PC-3 (cell line): ENCODE data around the gene RCCD1. TPM values are rescaled to one million over a fixed set of nuclear protein-coding genes. Genes with fewer than 3 reads are reported as not detected.

Experiments
- ATAC-seq: fragments of 200-7000 bp; cut with Tn5 transposase; 2 replicates; pipeline ENCODE4 v1.9.1; 2020; ENCODE audit warnings: mild to moderate bottlenecking, moderate library complexity
- BruUV-seq: library from RNA; stranded (reverse); fragments of 400-500 nt; replicated peaks from 2 replicates; lab custom pipeline; 2021; lab: Mats Ljungman, UMichigan
- CTCF ChIA-PET: fragments of 300-600 bp; sonication (Branson Sonifier 250); formaldehyde crosslinking; loops from one replicate; lab custom pipeline; 2022; ENCODE audit warnings: antibody characterized with exemption; lab: Charles Lee
- POLR2A ChIA-PET: fragments of 300-600 bp; sonication (Branson Sonifier 250); formaldehyde crosslinking; loops from one replicate; lab custom pipeline; 2022; ENCODE audit warnings: antibody characterized with exemption; ENCODE audit not compliant: unreplicated experiment; lab: Charles Lee
- DNase-seq: peaks from one replicate; pipeline ENCODE4 v3.0.0-alpha.2; 2015
- H2AFZ ChIP-seq: fragments of 300-600 bp; sonication (generic); 2 replicates; pipeline ENCODE4 v1.6.0; 2016; ENCODE audit warnings: antibody characterized with exemption, low read length
- H3F3A ChIP-seq: fragments of 300-600 bp; sonication (generic); one replicate; pipeline ENCODE4 v1.6.0; 2017; ENCODE audit warnings: antibody characterized with exemption, low read length, control low read depth, mild to moderate bottlenecking; ENCODE audit not compliant: unreplicated experiment
- H3K27ac ChIP-seq: fragments of 300-600 bp; sonication (generic); 2 replicates; pipeline ENCODE4 v1.5.1; 2016; ENCODE audit warnings: mild to moderate bottlenecking, low read length
- H3K27me3 ChIP-seq: fragments of 300-600 bp; sonication (generic); 2 replicates; pipeline ENCODE4 v1.6.1; 2016; ENCODE audit warnings: low read length, mixed read lengths
- H3K36me3 ChIP-seq: fragments of 300-600 bp; sonication (generic); 2 replicates; pipeline ENCODE4 v1.6.1; 2016; ENCODE audit warnings: low read depth, mixed run types, low read length, mixed read lengths
- H3K4me1 ChIP-seq: fragments of 300-600 bp; sonication (generic); 2 replicates; pipeline ENCODE4 v1.5.1; 2016; ENCODE audit warnings: low read length; ENCODE audit not compliant: insufficient read depth
- H3K4me2 ChIP-seq: fragments of 300-600 bp; sonication (generic); 2 replicates; pipeline ENCODE4 v1.6.0; 2016; ENCODE audit warnings: low read length
- H3K4me3 ChIP-seq: fragments of 300-600 bp; sonication (generic); 2 replicates; pipeline ENCODE4 v1.5.1; 2016; ENCODE audit warnings: mild to moderate bottlenecking, low read length, mixed read lengths
- H3K79me2 ChIP-seq: fragments of 300-600 bp; sonication (generic); 2 replicates; pipeline ENCODE4 v1.6.1; 2017; ENCODE audit warnings: low read length, mixed read lengths
- H3K9ac ChIP-seq: fragments of 300-600 bp; sonication (generic); 2 replicates; pipeline ENCODE4 v1.6.0; 2016; ENCODE audit warnings: mild to moderate bottlenecking, low read length
- H3K9me2 ChIP-seq: fragments of 300-600 bp; sonication (generic); replicated peaks from 2 replicates; pipeline ENCODE4 v1.6.1; 2016; ENCODE audit warnings: mixed run types, low read length, mixed read lengths
- H3K9me3 ChIP-seq: fragments of 300-600 bp; sonication (generic); 2 replicates; pipeline ENCODE4 v1.6.1; 2016; ENCODE audit warnings: low read length, mixed read lengths
- H4K20me1 ChIP-seq: fragments of 300-600 bp; sonication (generic); 2 replicates; pipeline ENCODE4 v1.6.1; 2016; ENCODE audit warnings: low read length, mixed read lengths
- EZH2 ChIP-seq: fragments of 300-600 bp; sonication (generic); IDR thresholded peaks from one replicate; pipeline ENCODE4 v1.6.1; 2017; ENCODE audit warnings: antibody characterized with exemption, mild to moderate bottlenecking, low read length; ENCODE audit not compliant: unreplicated experiment
- EZH2phosphoT487 ChIP-seq: fragments of 300-600 bp; sonication (generic); IDR thresholded peaks from 2 replicates; pipeline ENCODE4 v1.6.1; 2018; ENCODE audit warnings: mild to moderate bottlenecking, antibody characterized with exemption, low read length, borderline replicate concordance
- intact Hi-C: fragments of 100-400 bp; cut with micrococcal nuclease; formaldehyde crosslinking; loops from 2 replicates; pipeline ENCODE4 v1.9.0; 2023
- total RNA-seq: library from RNA; depleted of rRNA; stranded (reverse); fragments of >200 nt; gene quantifications from 2 replicates; pipeline ENCODE4 v1.2.3, GENCODE V29; 2014
- TF ChIP-seq, protein P1 (sequence below): fragments of 300-600 bp; sonication (generic); conservative IDR thresholded peaks from 2 replicates; pipeline ENCODE4 v1.5.1; 2017; ENCODE audit warnings: antibody characterized with exemption, low read depth, mild to moderate bottlenecking, low read length

The RCCD1 gene
- total RNA-seq, 1 experiment from 2014 or later: 9.2 TPM

DNA sequence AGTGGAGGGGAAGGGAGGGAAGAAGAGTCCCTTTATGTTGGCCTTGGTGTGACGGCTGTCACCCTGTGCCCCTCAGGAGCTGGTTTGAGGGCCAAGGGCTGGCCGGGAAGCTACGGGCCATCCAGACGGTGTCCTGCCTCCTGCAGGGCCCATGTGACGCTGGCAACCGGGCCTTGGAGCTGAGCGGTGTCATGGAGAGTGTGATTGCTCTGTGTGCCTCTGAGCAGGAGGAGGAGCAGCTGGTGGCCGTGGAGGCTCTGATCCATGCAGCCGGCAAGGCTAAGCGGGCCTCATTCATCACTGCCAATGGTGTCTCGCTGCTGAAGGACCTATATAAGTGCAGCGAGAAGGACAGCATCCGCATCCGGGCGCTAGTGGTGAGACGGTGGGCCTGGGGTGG is 8.1 kb upstream of the RCCD1 start:
- intact Hi-C loops: no loop called here
- no peaks in the 10 kb centered on the region for H3F3A ChIP-seq
- no peaks in the 10 kb centered on the region for H3K79me2 ChIP-seq
- H3K4me2 ChIP-seq: no peak overlapping the region
- H3K9me2 ChIP-seq: no peaks in the 10 kb centered on the region
- H3K9ac ChIP-seq: no peak overlapping the region
- CTCF ChIA-PET: interaction anchor here (0.9 kb wide), 1 partner anchor 9 kb away, joined by 4 read pairs; no protein-coding TSS in a partner anchor
- no peak for ATAC-seq
- no TSS peak for BruUV-seq
- H3K27ac ChIP-seq: no peak overlapping the region
- H3K36me3 ChIP-seq: peaks cover 38% of the 10 kb centered on the region
- POLR2A ChIA-PET: no interaction called here
- H4K20me1 ChIP-seq: no peaks in the 10 kb centered on the region
- DNase-seq: no peak
- no peaks in the 10 kb centered on the region for H3K9me3 ChIP-seq
- H3K27me3 ChIP-seq: no peaks in the 10 kb centered on the region
- no peak overlapping the region for H2AFZ ChIP-seq
- H3K4me1 ChIP-seq: peaks cover 12% of the 10 kb centered on the region
- TF ChIP-seq EZH2 (no peak), EZH2phosphoT487 (no peak)
- TF ChIP-seq, protein P1, sequence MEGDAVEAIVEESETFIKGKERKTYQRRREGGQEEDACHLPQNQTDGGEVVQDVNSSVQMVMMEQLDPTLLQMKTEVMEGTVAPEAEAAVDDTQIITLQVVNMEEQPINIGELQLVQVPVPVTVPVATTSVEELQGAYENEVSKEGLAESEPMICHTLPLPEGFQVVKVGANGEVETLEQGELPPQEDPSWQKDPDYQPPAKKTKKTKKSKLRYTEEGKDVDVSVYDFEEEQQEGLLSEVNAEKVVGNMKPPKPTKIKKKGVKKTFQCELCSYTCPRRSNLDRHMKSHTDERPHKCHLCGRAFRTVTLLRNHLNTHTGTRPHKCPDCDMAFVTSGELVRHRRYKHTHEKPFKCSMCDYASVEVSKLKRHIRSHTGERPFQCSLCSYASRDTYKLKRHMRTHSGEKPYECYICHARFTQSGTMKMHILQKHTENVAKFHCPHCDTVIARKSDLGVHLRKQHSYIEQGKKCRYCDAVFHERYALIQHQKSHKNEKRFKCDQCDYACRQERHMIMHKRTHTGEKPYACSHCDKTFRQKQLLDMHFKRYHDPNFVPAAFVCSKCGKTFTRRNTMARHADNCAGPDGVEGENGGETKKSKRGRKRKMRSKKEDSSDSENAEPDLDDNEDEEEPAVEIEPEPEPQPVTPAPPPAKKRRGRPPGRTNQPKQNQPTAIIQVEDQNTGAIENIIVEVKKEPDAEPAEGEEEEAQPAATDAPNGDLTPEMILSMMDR: no peak
- no peak overlapping the region for H3K4me3 ChIP-seq

DNA sequence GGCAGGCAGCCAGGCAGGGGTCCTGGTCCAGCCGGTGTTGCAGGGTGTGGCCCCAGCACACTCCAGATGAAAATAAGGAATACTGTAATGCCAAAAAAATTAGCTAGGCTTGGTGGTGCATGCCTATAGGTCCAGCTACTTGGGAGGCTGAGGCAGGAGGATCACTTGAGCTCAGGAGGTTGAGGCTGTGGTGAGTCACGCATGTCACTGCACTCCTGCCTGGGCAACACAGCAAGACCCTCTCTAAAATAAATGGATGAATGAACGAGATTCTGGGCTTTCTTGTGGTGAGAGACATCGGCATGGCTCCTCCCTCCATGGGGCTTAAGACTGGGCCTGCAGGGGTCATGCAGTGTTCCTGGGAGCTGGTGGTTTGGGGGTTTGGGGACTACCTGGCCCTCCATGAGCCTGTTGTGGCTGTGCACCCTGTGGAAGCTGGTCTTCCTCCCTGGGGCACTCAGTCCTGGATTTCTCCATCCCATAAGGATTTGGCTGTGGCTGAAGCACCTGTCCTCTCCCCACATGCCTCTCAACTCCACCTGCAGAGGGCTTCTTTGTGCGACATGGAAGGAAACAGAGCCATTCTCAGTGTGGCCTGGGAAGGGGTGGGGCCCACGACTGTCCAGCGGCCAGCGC is 7.6 kb upstream of the RCCD1 start:
- no peaks in the 10 kb centered on the region for H4K20me1 ChIP-seq
- no peak overlapping the region for H3K4me2 ChIP-seq
- H3K27me3 ChIP-seq: no peaks in the 10 kb centered on the region
- H2AFZ ChIP-seq: no peak overlapping the region
- no peaks in the 10 kb centered on the region for H3F3A ChIP-seq
- H3K79me2 ChIP-seq: no peaks in the 10 kb centered on the region
- H3K27ac ChIP-seq: no peak overlapping the region
- no peaks in the 10 kb centered on the region for H3K9me2 ChIP-seq
- no TSS peak for BruUV-seq
- no peaks in the 10 kb centered on the region for H3K9me3 ChIP-seq
- no peak for TF ChIP-seq EZH2
- TF ChIP-seq, protein P1: no peak
- no peak for TF ChIP-seq EZH2phosphoT487
- peaks cover 43% of the 10 kb centered on the region for H3K36me3 ChIP-seq
- intact Hi-C loops: no loop called here
- peaks cover 12% of the 10 kb centered on the region for H3K4me1 ChIP-seq
- ATAC-seq: no peak
- ChIA-PET POLR2A (no interaction called here), CTCF (no interaction called here)
- H3K9ac ChIP-seq: no peak overlapping the region
- no peak for DNase-seq
- H3K4me3 ChIP-seq: no peak overlapping the region

- H3K9me3 ChIP-seq: no peaks in the 10 kb centered on the region
- H3K79me2 ChIP-seq: no peaks in the 10 kb centered on the region
- ATAC-seq (no peak), DNase-seq (no peak)
- no peaks in the 10 kb centered on the region for H3K27me3 ChIP-seq
- no TSS peak for BruUV-seq
- no peak for TF ChIP-seq EZH2phosphoT487
- no peak for TF ChIP-seq EZH2
- TF ChIP-seq, protein P1: no peak
- intact Hi-C loops: no loop called here
- H3K4me3 ChIP-seq: no peak overlapping the region
- no peak overlapping the region for H3K9ac ChIP-seq
- H3K36me3 ChIP-seq: peaks cover 42% of the 10 kb centered on the region
- no peak overlapping the region for H2AFZ ChIP-seq
- ChIA-PET POLR2A (no interaction called here), CTCF (no interaction called here)
- no peaks in the 10 kb centered on the region for H4K20me1 ChIP-seq
- no peaks in the 10 kb centered on the region for H3K9me2 ChIP-seq
- H3F3A ChIP-seq: no peaks in the 10 kb centered on the region
- H3K4me1 ChIP-seq: peaks cover 12% of the 10 kb centered on the region
- no peak overlapping the region for H3K4me2 ChIP-seq
- H3K27ac ChIP-seq: no peak overlapping the region
Measured at GRCh38 chr15:90947577-90948357, 6.9 kb upstream of the RCCD1 start.
